ENCODE measurements around the gene ITPR1. TPM values are rescaled to one million over a fixed set of nuclear protein-coding genes. Genes with fewer than 3 reads are reported as not detected.

Gene ITPR1
- total RNA-seq, 4 donors from 2014 or later = 15.3 to 50.2 (median 28.7) TPM

GRCh38 chr3:4633078-4634004 is 140.2 kb downstream of the ITPR1 start:
- Histone ChIP-seq H3K9me3 (no peaks in the 10 kb centered on the region), H3K27me3 (no peaks in the 10 kb centered on the region), H3K36me3 (no peaks in the 10 kb centered on the region), H3K4me1 (no peaks in the 10 kb centered on the region), H3K27ac (no peak overlapping the region), H3K4me3 (no peak overlapping the region)
- no peak for TF ChIP-seq EP300 (IDR thresholded peaks at IDR 0.05; ENCODE audit: low read depth)
- peak; percentile 67 to 86 (median 83) for TF ChIP-seq CTCF (IDR thresholded peaks at IDR 0.05)
- no peak for TF ChIP-seq POLR2AphosphoS5 (IDR thresholded peaks at IDR 0.05)
- TF ChIP-seq POLR2A (IDR thresholded peaks at IDR 0.05) = no peak
- no peak for DNase-seq
- intact Hi-C loops (cut with DNase I; ENCODE audit: low total_unique reads) (loop anchor here (5.0 kb wide), 1 partner anchor 281 kb away; no protein-coding TSS in a partner anchor), in situ Hi-C loops (cut with MboI; ENCODE audit: low pct_ligation_motif_present in 1 of 4, low pct_unique_long_range_greater_than_20kb in 1 of 4, low sequenced_read_pairs in 3 of 4) (loop anchor here in 3 of 4 donors (10.0 kb wide), 1 partner anchor 279 kb away; no protein-coding TSS in a partner anchor)
- WGBS, 2 donors (ENCODE audit: low coverage in 1 of 2) = 69 to 89% methylated on average over 3 to 10 of the region's 10 CpGs

GRCh38 chr3:4634894-4635293 is 141.7 kb downstream of the ITPR1 start:
- no peaks in the 10 kb centered on the region for H3K4me1 ChIP-seq
- no peak for TF ChIP-seq POLR2A (IDR thresholded peaks at IDR 0.05)
- TF ChIP-seq EP300 (IDR thresholded peaks at IDR 0.05; ENCODE audit: low read depth) = no peak
- H3K27me3 ChIP-seq = no peaks in the 10 kb centered on the region
- intact Hi-C loops (cut with DNase I; ENCODE audit: low total_unique reads) (loop anchor here (5.0 kb wide), 1 partner anchor 283 kb away; no protein-coding TSS in a partner anchor), in situ Hi-C loops (cut with MboI; ENCODE audit: low pct_ligation_motif_present in 1 of 4, low pct_unique_long_range_greater_than_20kb in 1 of 4, low sequenced_read_pairs in 3 of 4) (loop anchor here (5.0 to 10.0 kb wide), 2 partner anchors 280 to 283 kb away; no protein-coding TSS in a partner anchor)
- no peak overlapping the region for H3K27ac ChIP-seq
- no peaks in the 10 kb centered on the region for H3K9me3 ChIP-seq
- no peaks in the 10 kb centered on the region for H3K36me3 ChIP-seq
- DNase-seq = no peak
- H3K4me3 ChIP-seq = no peak overlapping the region
- 20 to 74% methylated on average over 3 to 6 of the region's 6 CpGs for WGBS, 2 donors (ENCODE audit: low coverage in 1 of 2)

- in situ Hi-C loops (cut with MboI; ENCODE audit: low pct_ligation_motif_present in 1 of 4, low pct_unique_long_range_greater_than_20kb in 1 of 4, low sequenced_read_pairs in 3 of 4) = loop anchor here (5.0 to 10.0 kb wide), 2 partner anchors 282 to 285 kb away; no protein-coding TSS in a partner anchor
- H3K9me3 ChIP-seq = no peaks in the 10 kb centered on the region
- no peaks in the 10 kb centered on the region for H3K27me3 ChIP-seq
- no peak for DNase-seq
- no peak for TF ChIP-seq CTCF (IDR thresholded peaks at IDR 0.05)
- TF ChIP-seq EP300 (IDR thresholded peaks at IDR 0.05; ENCODE audit: low read depth) = no peak
- no peak for TF ChIP-seq POLR2A (IDR thresholded peaks at IDR 0.05)
- TF ChIP-seq POLR2AphosphoS5 (IDR thresholded peaks at IDR 0.05) = no peak
- no peak overlapping the region for H3K27ac ChIP-seq
- H3K4me3 ChIP-seq = no peak overlapping the region
- no peaks in the 10 kb centered on the region for H3K36me3 ChIP-seq
- no peaks in the 10 kb centered on the region for H3K4me1 ChIP-seq
- whole genome bisulfite sequencing, 2 donors (ENCODE audit: low coverage in 1 of 2) = 69 to 88% methylated on average over 2 of the region's 2 CpGs
- intact Hi-C loops (cut with DNase I; ENCODE audit: low total_unique reads) = no loop called here
Measured at GRCh38 chr3:4637265-4637664, 144.1 kb downstream of the ITPR1 start.

GRCh38 chr3:4641863-4642563 is 148.9 kb downstream of the ITPR1 start:
- no peak for TF ChIP-seq CTCF (IDR thresholded peaks at IDR 0.05)
- TF ChIP-seq POLR2A (IDR thresholded peaks at IDR 0.05) = no peak
- TF ChIP-seq EP300 (IDR thresholded peaks at IDR 0.05; ENCODE audit: low read depth) = no peak
- TF ChIP-seq POLR2AphosphoS5 (IDR thresholded peaks at IDR 0.05) = no peak
- Histone ChIP-seq H3K9me3 (no peaks in the 10 kb centered on the region), H3K36me3 (peaks cover 0 to 7% (median 0%) of the 10 kb centered on the region in 4 donors), H3K4me3 (no peak overlapping the region), H3K27ac (peak overlapping the region in 1 of 4 donors; percentile 10), H3K4me1 (no peaks in the 10 kb centered on the region), H3K27me3 (no peaks in the 10 kb centered on the region)
- WGBS, 2 donors (ENCODE audit: low coverage in 1 of 2) = 86 to 95% methylated on average over 8 to 9 of the region's 9 CpGs
- in situ Hi-C loops (cut with MboI; ENCODE audit: low pct_ligation_motif_present in 1 of 4, low pct_unique_long_range_greater_than_20kb in 1 of 4, low sequenced_read_pairs in 3 of 4) (no loop called here), intact Hi-C loops (cut with DNase I; ENCODE audit: low total_unique reads) (no loop called here)
- DNase-seq = no peak
